OCI-LY3 (cell line): ENCODE results near the gene CCL4.
"Not testable (repeated sequence)": the region's sequence is repeated elsewhere in the genome, so short reads cannot be mapped to it uniquely, and the experiment has no call there.

ENCODE experiments used
- H2AFZ ChIP-seq: fragments of 200-600, 300-600 bp; shearing (Covaris generic); 2 replicates; pipeline ENCODE4 v1.6.0; 2014; ENCODE audit warnings: antibody characterized with exemption, low read depth, low read length
- H3K27ac ChIP-seq: fragments of 200-600, 300-600 bp; sonication (generic); 2 replicates; pipeline ENCODE4 v1.5.1; 2014; ENCODE audit warnings: mild to moderate bottlenecking, low read length, moderate library complexity, mixed read lengths
- H3K27me3 ChIP-seq: fragments of 200-600, 300-600 bp; sonication (generic); 2 replicates; pipeline ENCODE4 v1.6.1; 2014; ENCODE audit warnings: low read depth, low read length, mixed read lengths
- H3K36me3 ChIP-seq: fragments of 200-600, 300-600 bp; sonication (generic); replicated peaks from 2 replicates; pipeline ENCODE3; 2014; ENCODE audit warnings: low read depth, low read length, mixed read lengths
- H3K4me1 ChIP-seq: fragments of 300-600, 200-600 bp; sonication (generic); 2 replicates; pipeline ENCODE4 v1.6.1; 2014; ENCODE audit warnings: low read length, mixed read lengths
- H3K4me2 ChIP-seq: fragments of 200-600, 300-600 bp; sonication (generic); 2 replicates; pipeline ENCODE4 v1.6.1; 2014; ENCODE audit warnings: low read length, mixed read lengths
- H3K4me3 ChIP-seq: fragments of 300-600, 200-600 bp; sonication (generic); 2 replicates; pipeline ENCODE4 v1.5.1; 2014; ENCODE audit warnings: antibody characterized with exemption, mild to moderate bottlenecking, low read length, moderate library complexity
- H3K79me2 ChIP-seq: fragments of 300-600, 200-600 bp; shearing (Covaris generic); 2 replicates; pipeline ENCODE4 v1.6.1; 2014; ENCODE audit warnings: mild to moderate bottlenecking, low read length, mixed read lengths
- H3K9ac ChIP-seq: fragments of 300-600, 200-600 bp; shearing (Covaris generic); 2 replicates; pipeline ENCODE4 v1.6.0; 2014; ENCODE audit warnings: mild to moderate bottlenecking, low read length, moderate library complexity
- H3K9me3 ChIP-seq: fragments of 200-600, 300-600 bp; shearing (Covaris generic); 2 replicates; pipeline ENCODE4 v1.6.1; 2014; ENCODE audit warnings: low read length, mixed read lengths; ENCODE audit not compliant: insufficient read depth
- H4K20me1 ChIP-seq: fragments of 200-600, 300-600 bp; sonication (generic); 2 replicates; pipeline ENCODE4 v1.6.1; 2016; ENCODE audit warnings: low read length, mixed read lengths; ENCODE audit not compliant: insufficient read depth
- EZH2phosphoT487 ChIP-seq: fragments of 200-600 bp; shearing (Covaris generic); IDR thresholded peaks from 2 replicates; pipeline ENCODE4 v1.6.1; 2018; ENCODE audit warnings: antibody characterized with exemption, mixed run types, low read depth
- TF ChIP-seq, protein P1 (sequence below): fragments of 200-600, 300-600 bp; sonication (generic); IDR thresholded peaks from 2 replicates; pipeline ENCODE4 v1.5.1; 2014; ENCODE audit warnings: antibody characterized with exemption, low read length, low read depth

The CCL4 gene

DNA sequence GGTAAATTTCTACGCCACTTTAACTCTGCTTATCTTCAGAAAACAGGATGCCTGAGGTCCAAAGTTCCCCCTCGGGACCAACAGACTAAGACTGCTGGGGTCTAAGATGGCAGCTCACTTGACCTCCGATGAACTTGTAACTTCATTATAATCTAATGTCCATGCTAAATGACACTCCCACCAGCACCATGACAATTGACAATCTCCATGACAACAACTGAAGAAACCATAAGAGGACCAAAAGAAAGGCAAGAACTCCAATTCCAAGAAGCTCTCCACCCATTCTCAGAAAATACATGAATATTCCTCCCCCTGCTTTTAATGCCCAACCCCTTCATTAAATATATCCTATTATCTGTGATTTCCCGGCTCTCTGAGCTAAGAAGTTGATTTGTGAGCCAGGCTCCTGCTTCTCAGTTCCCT is 7.5 kb downstream of the CCL4 start:
- Histone ChIP-seq H3K9ac (no peak overlapping the region), H3K4me2 (no peak overlapping the region)

DNA sequence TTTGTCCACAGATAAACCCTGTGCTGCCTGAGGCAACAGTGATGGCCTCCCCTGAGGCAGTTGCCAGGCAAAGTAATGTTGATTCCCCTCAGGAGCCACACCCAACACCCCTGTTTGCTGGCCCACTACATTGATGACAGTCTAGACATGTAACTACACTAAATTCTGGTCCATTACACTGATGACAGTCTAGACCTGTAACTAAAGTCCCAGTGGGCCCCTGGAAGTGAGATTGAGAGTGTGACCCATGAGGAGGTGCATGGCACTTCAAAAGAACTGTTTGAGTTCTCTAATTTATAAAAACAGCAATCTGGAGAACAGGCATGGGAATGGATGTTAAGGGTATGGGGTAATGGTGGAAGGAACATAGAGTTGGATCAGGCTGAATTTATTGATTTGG is 8.9 kb downstream of the CCL4 start:
- peaks cover 13% of the 10 kb centered on the region for H3K27me3 ChIP-seq
- H3K4me1 ChIP-seq: peaks cover 15% of the 10 kb centered on the region
- no peaks in the 10 kb centered on the region for H3K36me3 ChIP-seq
- H4K20me1 ChIP-seq: no peaks in the 10 kb centered on the region
- H3K9ac ChIP-seq: no peak overlapping the region
- TF ChIP-seq, protein P1, sequence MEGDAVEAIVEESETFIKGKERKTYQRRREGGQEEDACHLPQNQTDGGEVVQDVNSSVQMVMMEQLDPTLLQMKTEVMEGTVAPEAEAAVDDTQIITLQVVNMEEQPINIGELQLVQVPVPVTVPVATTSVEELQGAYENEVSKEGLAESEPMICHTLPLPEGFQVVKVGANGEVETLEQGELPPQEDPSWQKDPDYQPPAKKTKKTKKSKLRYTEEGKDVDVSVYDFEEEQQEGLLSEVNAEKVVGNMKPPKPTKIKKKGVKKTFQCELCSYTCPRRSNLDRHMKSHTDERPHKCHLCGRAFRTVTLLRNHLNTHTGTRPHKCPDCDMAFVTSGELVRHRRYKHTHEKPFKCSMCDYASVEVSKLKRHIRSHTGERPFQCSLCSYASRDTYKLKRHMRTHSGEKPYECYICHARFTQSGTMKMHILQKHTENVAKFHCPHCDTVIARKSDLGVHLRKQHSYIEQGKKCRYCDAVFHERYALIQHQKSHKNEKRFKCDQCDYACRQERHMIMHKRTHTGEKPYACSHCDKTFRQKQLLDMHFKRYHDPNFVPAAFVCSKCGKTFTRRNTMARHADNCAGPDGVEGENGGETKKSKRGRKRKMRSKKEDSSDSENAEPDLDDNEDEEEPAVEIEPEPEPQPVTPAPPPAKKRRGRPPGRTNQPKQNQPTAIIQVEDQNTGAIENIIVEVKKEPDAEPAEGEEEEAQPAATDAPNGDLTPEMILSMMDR: no peak
- no peak for TF ChIP-seq EZH2phosphoT487
- no peak overlapping the region for H3K4me2 ChIP-seq
- H3K27ac ChIP-seq: no peak overlapping the region
- 0 out of 2 replicates have a peak, but pooled peaks cover 10% of the 10 kb centered on the region for H3K9me3 ChIP-seq
- H2AFZ ChIP-seq: no peak overlapping the region
- no peak overlapping the region for H3K4me3 ChIP-seq
- no peaks in the 10 kb centered on the region for H3K79me2 ChIP-seq

More for the DNA sequence above, 7.5 kb downstream of the CCL4 start:
- Histone ChIP-seq H3K27me3 (peaks cover 24% of the 10 kb centered on the region), H3K36me3 (no peaks in the 10 kb centered on the region), H3K27ac (no peak overlapping the region), H3K4me1 (peaks cover 2% of the 10 kb centered on the region; the same call in 1 of the 2 replicates), H3K4me3 (no peak overlapping the region), H3K79me2 (no peaks in the 10 kb centered on the region), H3K9me3 (0 out of 2 replicates have a peak, but pooled peaks cover 10% of the 10 kb centered on the region), H2AFZ (no peak overlapping the region), H4K20me1 (no peaks in the 10 kb centered on the region)
- TF ChIP-seq EZH2phosphoT487: no peak
- TF ChIP-seq, protein P1: no peak

DNA sequence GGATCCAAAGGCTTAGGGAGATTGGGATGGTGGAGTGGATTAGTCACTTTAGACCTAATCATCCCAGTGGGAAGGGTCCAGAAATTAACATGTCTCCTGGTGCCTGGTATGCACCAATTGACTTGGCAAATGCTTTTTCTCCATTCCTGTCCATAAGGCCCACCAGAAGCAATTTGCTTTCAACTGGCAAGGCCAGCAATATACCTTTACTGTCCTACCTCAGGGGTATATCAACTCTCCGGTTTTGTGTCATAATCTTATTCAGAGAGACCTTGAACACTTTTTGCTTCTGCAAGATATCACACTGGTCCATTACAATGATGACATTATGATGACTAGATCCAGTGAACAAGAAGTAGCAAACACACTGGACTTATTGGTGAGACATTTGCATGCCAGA is 9.5 kb downstream of the CCL4 start:
- H3K4me2 ChIP-seq, H3K36me3 ChIP-seq, H2AFZ ChIP-seq, H3K4me3 ChIP-seq, H3K9ac ChIP-seq, H4K20me1 ChIP-seq, H3K79me2 ChIP-seq, H3K27ac ChIP-seq: not testable (repeated sequence)
- H3K27me3 ChIP-seq: peaks cover 12% of the 10 kb centered on the region
- H3K9me3 ChIP-seq: 0 out of 2 replicates have a peak, but pooled peaks cover 10% of the 10 kb centered on the region
- H3K4me1 ChIP-seq: peaks cover 19% of the 10 kb centered on the region

DNA sequence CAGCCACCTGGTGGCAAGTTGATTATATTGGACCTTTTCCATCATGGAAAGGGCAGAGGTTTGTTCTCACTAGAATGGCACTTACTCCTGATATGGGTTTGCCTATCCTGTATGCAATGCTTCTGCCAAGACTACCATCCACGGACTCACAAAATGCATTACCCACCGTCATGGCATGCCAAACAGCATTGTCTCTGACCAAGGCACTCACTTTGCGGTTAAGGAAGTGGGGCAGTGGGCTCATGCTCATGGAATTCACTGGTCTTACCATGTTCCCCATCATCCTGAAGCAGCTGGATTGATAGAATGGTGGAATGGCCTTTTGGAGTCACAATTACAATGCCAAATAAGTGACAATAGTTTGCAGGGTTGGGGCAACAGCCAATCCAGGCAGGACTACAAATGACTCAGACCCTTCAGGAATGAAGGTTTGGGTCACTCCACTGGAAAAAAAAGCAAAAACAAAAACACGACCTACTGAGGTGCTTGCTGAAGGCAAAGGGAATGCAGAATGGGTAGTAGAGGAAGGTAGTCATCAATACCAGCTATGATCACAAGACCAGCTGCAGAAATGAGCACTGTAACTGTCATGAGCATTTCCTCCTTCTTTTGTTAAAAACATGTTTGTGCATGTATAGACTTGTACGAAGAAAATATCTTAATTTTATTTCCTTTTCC is 11.5 kb downstream of the CCL4 start:
- 0 out of 2 replicates have a peak, but pooled peaks cover 10% of the 10 kb centered on the region for H3K9me3 ChIP-seq
- not testable (repeated sequence) for H3K4me2 ChIP-seq, H3K27me3 ChIP-seq

GRCh38 chr17:36115649-36115977 is 12.0 kb downstream of the CCL4 start:
- not testable (repeated sequence) for H2AFZ ChIP-seq, H3K9ac ChIP-seq, H3K36me3 ChIP-seq, H3K27me3 ChIP-seq, H3K79me2 ChIP-seq, H3K4me2 ChIP-seq, H3K27ac ChIP-seq, H3K4me3 ChIP-seq, H4K20me1 ChIP-seq
- Histone ChIP-seq H3K4me1 (peaks cover 28% of the 10 kb centered on the region), H3K9me3 (0 out of 2 replicates have a peak, but pooled peaks cover 10% of the 10 kb centered on the region)

More for the DNA sequence above, 11.5 kb downstream of the CCL4 start:
- H3K27ac ChIP-seq, H3K79me2 ChIP-seq, H4K20me1 ChIP-seq, H3K9ac ChIP-seq, H2AFZ ChIP-seq, H3K4me3 ChIP-seq, H3K36me3 ChIP-seq: not testable (repeated sequence)
- H3K4me1 ChIP-seq: peaks cover 28% of the 10 kb centered on the region
